NOMO-1 treated with DMSO at 0.1 percent for 48 hours (cell line): ENCODE data around the gene QSER1.
A peak's percentile ranks its signal among the peaks of the same experiment; 100 is the strongest.
"Not testable (repeated sequence)": the region's sequence is repeated elsewhere in the genome, so short reads cannot be mapped to it uniquely, and the experiment has no call there.

ENCODE experiments used
- DNase-seq: peaks from one replicate; lab custom pipeline; 2025; ENCODE audit not compliant: unreplicated experiment; lab: John Stamatoyannopoulos, UW

QSER1 gene

GRCh38 chr11:32892355-32893092 lies at the start of gene QSER1:
Gene QSER1 (plus strand): TSS chr11:32892811. CDS start chr11:32893126, 315 bp downstream.
- DNase-seq: peak; percentile 61

- peak; percentile 27 for DNase-seq
These were observed 49.1 kb upstream of the QSER1 start for GRCh38 chr11:32843544-32843943.

- DNase-seq: peak; percentile 90
These were observed 45.1 kb upstream of the QSER1 start for GRCh38 chr11:32847511-32847910.

GRCh38 chr11:32849761-32850160 lies 42.9 kb upstream of the QSER1 start:
- DNase-seq: peak; percentile 14

GRCh38 chr11:32851251-32851650 lies 41.4 kb upstream of the QSER1 start:
- DNase-seq: no peak

GRCh38 chr11:32852207-32852606 lies 40.4 kb upstream of the QSER1 start:
- DNase-seq: peak; percentile 76

GRCh38 chr11:32855601-32856000 lies 37.0 kb upstream of the QSER1 start:
- DNase-seq: no peak

GRCh38 chr11:32858731-32859130 lies 33.9 kb upstream of the QSER1 start:
- no peak for DNase-seq

GRCh38 chr11:32861850-32862577 lies 30.6 kb upstream of the QSER1 start:
- DNase-seq: no peak

GRCh38 chr11:32864555-32864954 lies 28.1 kb upstream of the QSER1 start:
- DNase-seq: no peak

GRCh38 chr11:32868752-32869151 lies 23.9 kb upstream of the QSER1 start:
- DNase-seq: not testable (repeated sequence)

- DNase-seq: no peak
These were observed 21.9 kb upstream of the QSER1 start for GRCh38 chr11:32870676-32871075.

- DNase-seq: no peak
These were observed 18.5 kb upstream of the QSER1 start for GRCh38 chr11:32874132-32874531.

- no peak for DNase-seq
These were observed 11.3 kb upstream of the QSER1 start for GRCh38 chr11:32881286-32881685.

GRCh38 chr11:32883421-32883820 lies 9.2 kb upstream of the QSER1 start:
- no peak for DNase-seq

- DNase-seq: no peak
These were observed 8.6 kb upstream of the QSER1 start for GRCh38 chr11:32884023-32884422.

GRCh38 chr11:32884770-32885384 lies 7.7 kb upstream of the QSER1 start:
- DNase-seq: no peak

- DNase-seq: no peak
These were observed 7.1 kb upstream of the QSER1 start for GRCh38 chr11:32885556-32885955.

GRCh38 chr11:32886180-32886579 lies 6.4 kb upstream of the QSER1 start:
- no peak for DNase-seq

- DNase-seq: not testable (repeated sequence)
These were observed 4.8 kb upstream of the QSER1 start for GRCh38 chr11:32887707-32888383.

GRCh38 chr11:32888384-32888710 lies 4.3 kb upstream of the QSER1 start:
- not testable (repeated sequence) for DNase-seq

GRCh38 chr11:32888805-32889204 lies 3.8 kb upstream of the QSER1 start:
- DNase-seq: no peak
